Endothelial cell (in vitro differentiated cells): Measurements from ENCODE around the gene ZACN. TPM values are rescaled to one million over a fixed set of nuclear protein-coding genes. Genes with fewer than 3 reads are reported as not detected.
"Not testable (repeated sequence)": the region's sequence is repeated elsewhere in the genome, so short reads cannot be mapped to it uniquely, and the experiment has no call there.

Source experiments
- DNase-seq: peaks from one replicate; pipeline ENCODE4 v3.0.0; 2021; ENCODE audit warnings: low spot score
- H3K27ac Mint-ChIP-seq: one replicate; pipeline ENCODE4 v1.8.0; 2021; ENCODE audit warnings: mixed read lengths, inconsistent platforms; ENCODE audit not compliant: unreplicated experiment
- H3K27me3 Mint-ChIP-seq: one replicate; pipeline ENCODE4 v1.8.0; 2021; ENCODE audit warnings: mild to moderate bottlenecking, moderate library complexity, mixed read lengths, inconsistent platforms; ENCODE audit not compliant: unreplicated experiment
- H3K36me3 Mint-ChIP-seq: one replicate; pipeline ENCODE4 v1.8.0; 2021; ENCODE audit warnings: mild to moderate bottlenecking, low read depth, mixed read lengths, inconsistent platforms; ENCODE audit not compliant: unreplicated experiment
- H3K4me1 Mint-ChIP-seq: one replicate; pipeline ENCODE4 v1.8.0; 2021; ENCODE audit warnings: mild to moderate bottlenecking, mixed read lengths, inconsistent platforms; ENCODE audit not compliant: unreplicated experiment
- H3K4me3 Mint-ChIP-seq: one replicate; pipeline ENCODE4 v1.8.0; 2021; ENCODE audit warnings: mild to moderate bottlenecking, mixed read lengths, inconsistent platforms; ENCODE audit not compliant: unreplicated experiment
- H3K9me3 Mint-ChIP-seq: one replicate; pipeline ENCODE4 v1.8.0; 2021; ENCODE audit warnings: mixed read lengths, inconsistent platforms; ENCODE audit not compliant: unreplicated experiment
- CTCF ChIP-seq: fragments of 200-600 bp; sonication (generic); IDR thresholded peaks from one replicate; pipeline ENCODE4 v1.5.0; 2021; ENCODE audit warnings: antibody characterized with exemption; ENCODE audit not compliant: unreplicated experiment
- total RNA-seq: library from RNA; stranded (reverse); fragmentation: NEBNext Ultra II Directional; extraction: Animal tissue kit (Norgen Biotek cat#: 25700); gene quantifications from one replicate; pipeline ENCODE4 v1.2.1, GENCODE V29; 2021; ENCODE audit not compliant: unreplicated experiment

ZACN gene
- total RNA-seq, 1 donor from 2014 or later = not detected

GRCh38 chr17:76034428-76035350 is 44.3 kb upstream of the ZACN start:
- no peak for DNase-seq
- H3K27me3 Mint-ChIP-seq = peaks cover 4% of the 10 kb centered on the region
- H3K4me3 Mint-ChIP-seq = no peak overlapping the region
- no peak for TF ChIP-seq CTCF
- H3K4me1 Mint-ChIP-seq = peaks cover 6% of the 10 kb centered on the region
- no peak overlapping the region for H3K27ac Mint-ChIP-seq
- no peaks in the 10 kb centered on the region for H3K9me3 Mint-ChIP-seq
- peaks cover 17% of the 10 kb centered on the region for H3K36me3 Mint-ChIP-seq

GRCh38 chr17:76036497-76037261 is 42.3 kb upstream of the ZACN start:
- no peak for TF ChIP-seq CTCF
- H3K27ac Mint-ChIP-seq = no peak overlapping the region

GRCh38 chr17:76038050-76038449 is 40.9 kb upstream of the ZACN start:
- peaks cover 4% of the 10 kb centered on the region for H3K4me1 Mint-ChIP-seq
- DNase-seq = no peak
- peaks cover 6% of the 10 kb centered on the region for H3K27me3 Mint-ChIP-seq
- peaks cover 30% of the 10 kb centered on the region for H3K36me3 Mint-ChIP-seq
- no peak overlapping the region for H3K27ac Mint-ChIP-seq
- no peaks in the 10 kb centered on the region for H3K9me3 Mint-ChIP-seq
- TF ChIP-seq CTCF = no peak
- no peak overlapping the region for H3K4me3 Mint-ChIP-seq

More at GRCh38 chr17:76036497-76037261, 42.3 kb upstream of the ZACN start:
- Mint-ChIP-seq H3K4me3 (no peak overlapping the region), H3K4me1 (peaks cover 4% of the 10 kb centered on the region), H3K9me3 (no peaks in the 10 kb centered on the region), H3K27me3 (peaks cover 6% of the 10 kb centered on the region), H3K36me3 (peaks cover 32% of the 10 kb centered on the region)
- no peak for DNase-seq

- Mint-ChIP-seq H3K4me3 (no peak overlapping the region), H3K4me1 (no peaks in the 10 kb centered on the region), H3K27ac (no peak overlapping the region), H3K27me3 (peaks cover 6% of the 10 kb centered on the region), H3K9me3 (no peaks in the 10 kb centered on the region), H3K36me3 (peaks cover 41% of the 10 kb centered on the region)
- TF ChIP-seq CTCF = no peak
- DNase-seq = no peak
These were observed 39.9 kb upstream of the ZACN start for GRCh38 chr17:76039121-76039520.

GRCh38 chr17:76040376-76040775 is 38.6 kb upstream of the ZACN start:
- peaks cover 51% of the 10 kb centered on the region for H3K36me3 Mint-ChIP-seq
- DNase-seq = no peak
- H3K9me3 Mint-ChIP-seq = no peaks in the 10 kb centered on the region
- no peaks in the 10 kb centered on the region for H3K4me1 Mint-ChIP-seq
- no peak for TF ChIP-seq CTCF
- no peak overlapping the region for H3K27ac Mint-ChIP-seq
- no peak overlapping the region for H3K4me3 Mint-ChIP-seq
- peaks cover 6% of the 10 kb centered on the region for H3K27me3 Mint-ChIP-seq

- peaks cover 63% of the 10 kb centered on the region for H3K36me3 Mint-ChIP-seq
- H3K27ac Mint-ChIP-seq, DNase-seq, H3K9me3 Mint-ChIP-seq, H3K4me3 Mint-ChIP-seq, H3K27me3 Mint-ChIP-seq, H3K4me1 Mint-ChIP-seq: not testable (repeated sequence)
These were observed 36.1 kb upstream of the ZACN start for GRCh38 chr17:76042868-76043267.

- H3K36me3 Mint-ChIP-seq = peaks cover 64% of the 10 kb centered on the region
- H3K27ac Mint-ChIP-seq, H3K4me3 Mint-ChIP-seq, H3K9me3 Mint-ChIP-seq, H3K27me3 Mint-ChIP-seq, H3K4me1 Mint-ChIP-seq, DNase-seq: not testable (repeated sequence)
These were observed 34.4 kb upstream of the ZACN start for GRCh38 chr17:76044475-76045007.
